Activated T-cell treated with anti-CD3 and anti-CD28 coated beads, Interleukin-2, amount 50 U/mL, for 72 hours (primary cell): ENCODE data around the gene SERF2. TPM values are rescaled to one million over a fixed set of nuclear protein-coding genes. Genes with fewer than 3 reads are reported as not detected.
A peak's percentile ranks its signal among the peaks of the same experiment; 100 is the strongest.
"Not testable (repeated sequence)": the region's sequence is repeated elsewhere in the genome, so short reads cannot be mapped to it uniquely, and the experiment has no call there.

ENCODE experiments used
- ATAC-seq, 2 donors: fragments of 150-1000 bp; cut with Tn5 transposase; replicated peaks in 1 of 2; 2 replicates each; pipeline ENCODE4 v1.10.0; 2021; ENCODE audit warnings: moderate library complexity in 2 of 2, mild to moderate bottlenecking in 1 of 2
- DNase-seq, 2 donors: peaks; one replicate each; pipeline ENCODE4 v3.0.0; 2021 to 2022; ENCODE audit warnings: mixed read lengths in 1 of 2
- H3K27ac Mint-ChIP-seq: one replicate; pipeline ENCODE4 v1.8.0; 2022; ENCODE audit warnings: mild to moderate bottlenecking, moderate library complexity, mixed read lengths
- H3K27me3 Mint-ChIP-seq: one replicate; pipeline ENCODE4 v1.8.0; 2022; ENCODE audit warnings: low read depth, mixed read lengths
- H3K36me3 Mint-ChIP-seq, 2 donors: one replicate each; pipeline ENCODE4 v1.8.0; 2022; ENCODE audit warnings: mixed read lengths in 2 of 2, mild to moderate bottlenecking in 1 of 2; ENCODE audit not compliant: insufficient read depth in 2 of 2
- H3K4me1 Mint-ChIP-seq: one replicate; pipeline ENCODE4 v1.8.0; 2022; ENCODE audit warnings: low read depth, mixed read lengths
- H3K4me3 Mint-ChIP-seq, 2 donors: one replicate each; pipeline ENCODE4 v1.8.0; 2022; ENCODE audit warnings: mild to moderate bottlenecking in 2 of 2, mixed read lengths in 2 of 2, moderate library complexity in 2 of 2
- H3K9me3 Mint-ChIP-seq, 2 donors: one replicate each; pipeline ENCODE4 v1.8.0; 2022; ENCODE audit warnings: mixed read lengths in 2 of 2
- total RNA-seq, 2 donors: library from RNA; stranded (reverse); gene quantifications; one replicate each; pipeline ENCODE4 v1.2.3, GENCODE V29; 2022

The SERF2 gene
- total RNA-seq, 2 donors from 2014 or later = 445 to 520 TPM

- H3K9me3 Mint-ChIP-seq = no peaks in the 10 kb centered on the region
- no peaks in the 10 kb centered on the region for H3K27me3 Mint-ChIP-seq
- peak within 1 kb of the TSS; percentile 97 for H3K27ac Mint-ChIP-seq
- H3K36me3 Mint-ChIP-seq = peaks cover 22 to 35% of the 10 kb centered on the region in 2 donors
- H3K4me1 Mint-ChIP-seq = peaks cover 83% of the 10 kb centered on the region
- ATAC-seq (peak; percentile 75 to 77), DNase-seq (peak; percentile 89 to 90)
- peak within 1 kb of the TSS; percentile 95 to 98 for H3K4me3 Mint-ChIP-seq
Measured at GRCh38 chr15:43826508-43827341, 34.6 kb downstream of the SERF2 start, which contains the start of gene WDR76. Gene WDR76 (plus strand): TSS chr15:43827002. CDS start chr15:43827033, 31 bp downstream.

GRCh38 chr15:43828061-43828657 lies 36.0 kb downstream of the SERF2 start:
- DNase-seq (peak; percentile 31), ATAC-seq (peak; percentile 35 to 38)
- Mint-ChIP-seq H3K9me3 (no peaks in the 10 kb centered on the region), H3K4me1 (peaks cover 79% of the 10 kb centered on the region), H3K4me3 (peak overlapping the region; percentile 95 to 98), H3K27ac (peak overlapping the region; percentile 97), H3K27me3 (no peaks in the 10 kb centered on the region), H3K36me3 (peaks cover 24 to 39% of the 10 kb centered on the region in 2 donors)

- H3K4me1 Mint-ChIP-seq = peaks cover 67% of the 10 kb centered on the region
- H3K27me3 Mint-ChIP-seq, DNase-seq, H3K9me3 Mint-ChIP-seq, ATAC-seq: not testable (repeated sequence)
- H3K27ac Mint-ChIP-seq = peak overlapping the region; percentile 94
- H3K4me3 Mint-ChIP-seq = peak overlapping the region; percentile 95 to 98
- peaks cover 17 to 42% of the 10 kb centered on the region in 2 donors for H3K36me3 Mint-ChIP-seq
Measured at GRCh38 chr15:43829951-43830540, 37.9 kb downstream of the SERF2 start.

- Mint-ChIP-seq H3K4me3 (peak overlapping the region; percentile 37 to 98), H3K4me1 (peaks cover 60% of the 10 kb centered on the region), H3K36me3 (peaks cover 20 to 46% of the 10 kb centered on the region in 2 donors)
- not testable (repeated sequence) for H3K27ac Mint-ChIP-seq, H3K27me3 Mint-ChIP-seq, DNase-seq, ATAC-seq, H3K9me3 Mint-ChIP-seq
Measured at GRCh38 chr15:43830691-43831275, 38.7 kb downstream of the SERF2 start.

GRCh38 chr15:43831519-43832052 lies 39.5 kb downstream of the SERF2 start:
- not testable (repeated sequence) for ATAC-seq, DNase-seq, H3K27me3 Mint-ChIP-seq, H3K9me3 Mint-ChIP-seq
- Mint-ChIP-seq H3K4me1 (peaks cover 52% of the 10 kb centered on the region), H3K27ac (peak overlapping the region; percentile 56), H3K4me3 (peak overlapping the region; percentile 18 to 73), H3K36me3 (peaks cover 20 to 52% of the 10 kb centered on the region in 2 donors)

GRCh38 chr15:43832485-43832884 lies 40.4 kb downstream of the SERF2 start:
- Mint-ChIP-seq H3K4me3 (peak overlapping the region; percentile 18 to 73), H3K4me1 (peaks cover 48% of the 10 kb centered on the region), H3K36me3 (peaks cover 18 to 55% of the 10 kb centered on the region in 2 donors)
- not testable (repeated sequence) for DNase-seq, H3K27me3 Mint-ChIP-seq, H3K9me3 Mint-ChIP-seq, ATAC-seq, H3K27ac Mint-ChIP-seq

- Mint-ChIP-seq H3K36me3 (peaks cover 8 to 39% of the 10 kb centered on the region in 2 donors), H3K27me3 (no peaks in the 10 kb centered on the region), H3K4me3 (no peak overlapping the region), H3K27ac (peak overlapping the region; percentile 33), H3K9me3 (no peaks in the 10 kb centered on the region), H3K4me1 (no peaks in the 10 kb centered on the region)
- ATAC-seq (no peak), DNase-seq (no peak)
Measured at GRCh38 chr15:43845421-43845820, 53.3 kb downstream of the SERF2 start.

Other genes with a start within 250 kb of the SERF2 start
- 10 to 100 TPM; 38.5 to 50.0 TPM for gene PPIP5K1, start 202.1 kb upstream of the SERF2 start, total RNA-seq
- not detected for gene CKMT1B, start 198.3 kb upstream of the SERF2 start, total RNA-seq
- 1 to 10 TPM; 1.1 to 3.3 TPM for gene STRC, start 173.5 kb upstream of the SERF2 start, total RNA-seq
- gene CATSPER2, start 143.5 kb upstream of the SERF2 start, total RNA-seq = 1 to 10 TPM; 4.5 to 6.9 TPM
- 1 to 10 TPM in 1 of 2 donors, not detected in 1; 1.0 TPM for gene CKMT1A, start 98.5 kb upstream of the SERF2 start, total RNA-seq
- gene PDIA3, start 45.9 kb upstream of the SERF2 start, total RNA-seq = 100 to 1,000 TPM; 193 to 244 TPM
- gene ELL3, start 15.4 kb upstream of the SERF2 start, total RNA-seq = 1 to 10 TPM; 2.2 to 4.3 TPM
- gene SERINC4, start 7.9 kb downstream of the SERF2 start, total RNA-seq = under 1 TPM; 0.14 to 0.23 TPM
- 10 to 100 TPM; 10.3 to 15.2 TPM for gene HYPK, start 8.3 kb downstream of the SERF2 start, total RNA-seq
- 10 to 100 TPM; 34.1 to 34.5 TPM for gene MFAP1, start 32.4 kb downstream of the SERF2 start, total RNA-seq
- gene WDR76, start 34.7 kb downstream of the SERF2 start, total RNA-seq = 100 to 1,000 TPM in 1 of 2 donors, 10 to 100 TPM in 1; 76.3 to 108 TPM